CD4-positive, CD25-positive, alpha-beta regulatory T cell (primary cell): ENCODE measurements around the gene BMPR1A. TPM values are rescaled to one million over a fixed set of nuclear protein-coding genes. Genes with fewer than 3 reads are reported as not detected.
A peak's percentile ranks its signal among the peaks of the same experiment; 100 is the strongest.

Source experiments
- ATAC-seq, 2 donors: fragments of 150-1000 bp; cut with Tn5 transposase; one replicate each; pipeline ENCODE4 v1.10.0; 2021; ENCODE audit warnings: low read depth in 2 of 2, moderate number of reproducible peaks in 2 of 2, moderate library complexity in 1 of 2
- DNase-seq, 3 donors: peaks; one replicate each; pipeline versions ENCODE4 v3.0.0 to v3.0.0-alpha.2; 2012 to 2022; ENCODE audit warnings: mixed read lengths in 1 of 3
- H3K27ac ChIP-seq: one replicate; pipeline ENCODE4 v1.7.0; 2013; ENCODE audit warnings: mild to moderate bottlenecking, low read length; ENCODE audit not compliant: insufficient read depth, poor library complexity, severe bottlenecking
- H3K27me3 ChIP-seq: one replicate; pipeline ENCODE4 v1.7.0; 2013; ENCODE audit warnings: low read length; ENCODE audit not compliant: control insufficient read depth, insufficient read depth
- H3K36me3 ChIP-seq: one replicate; pipeline ENCODE4 v1.7.0; 2013; ENCODE audit warnings: mild to moderate bottlenecking, low read length, moderate library complexity; ENCODE audit not compliant: control insufficient read depth, insufficient read depth
- H3K4me1 ChIP-seq: 2 replicates; pipeline ENCODE4 v1.7.0; 2013; ENCODE audit warnings: mild to moderate bottlenecking, low read length; ENCODE audit not compliant: insufficient read depth, control insufficient read depth, poor library complexity, severe bottlenecking
- H3K4me3 ChIP-seq: one replicate; pipeline ENCODE4 v1.7.0; 2013; ENCODE audit warnings: low read depth, mild to moderate bottlenecking, low read length, moderate library complexity
- H3K9me3 ChIP-seq, 2 experiments: 1 replicate in 1 of 2; 2 replicates in 1 of 2; pipeline ENCODE4 v1.7.0; 2013; ENCODE audit warnings: low read length in 2 of 2, mild to moderate bottlenecking in 1 of 2, moderate library complexity in 1 of 2; ENCODE audit not compliant: control insufficient read depth in 2 of 2
- H3K27ac Mint-ChIP-seq, 3 donors: one replicate each; pipeline ENCODE4 v1.8.0; 2020 to 2022; ENCODE audit warnings: mild to moderate bottlenecking in 3 of 3, mixed read lengths in 3 of 3, moderate library complexity in 2 of 3
- H3K27me3 Mint-ChIP-seq: one replicate; pipeline ENCODE4 v1.8.0; 2022; ENCODE audit warnings: mild to moderate bottlenecking, mixed read lengths
- H3K36me3 Mint-ChIP-seq: one replicate; pipeline ENCODE4 v1.8.0; 2020; ENCODE audit warnings: mixed read lengths
- H3K4me1 Mint-ChIP-seq, 4 donors: one replicate each; pipeline ENCODE4 v1.8.0; 2020 to 2022; ENCODE audit warnings: mixed read lengths in 4 of 4, mild to moderate bottlenecking in 1 of 4
- H3K4me3 Mint-ChIP-seq, 4 donors: one replicate each; pipeline ENCODE4 v1.8.0; 2020 to 2022; ENCODE audit warnings: mild to moderate bottlenecking in 4 of 4, mixed read lengths in 4 of 4, moderate library complexity in 3 of 4
- H3K9me3 Mint-ChIP-seq, 7 donors: one replicate each; pipeline ENCODE4 v1.8.0; 2020 to 2022; ENCODE audit warnings: mixed read lengths in 7 of 7, mild to moderate bottlenecking in 3 of 7, moderate library complexity in 2 of 7
- polyA plus RNA-seq, 4 donors: library from polyadenylated mRNA; unstranded; fragments of 300-500 nt; fragmentation: Illumina TruSeq; gene quantifications; one replicate each; pipeline ENCODE4 v1.2.3, GENCODE V29; 2021
- total RNA-seq: library from RNA; stranded (reverse); gene quantifications from one replicate; pipeline ENCODE4 v1.2.3, GENCODE V29; 2022

Gene BMPR1A
- total and polyA plus RNA-seq, 5 donors from 2014 or later = 2.2 to 8.8 (median 4.2) TPM

GRCh38 chr10:86825366-86825765 is 68.9 kb downstream of the BMPR1A start:
- Mint-ChIP-seq H3K36me3 (no peaks in the 10 kb centered on the region), H3K4me3 (no peak overlapping the region), H3K27me3 (no peaks in the 10 kb centered on the region), H3K27ac (no peak overlapping the region), H3K4me1 (peaks cover 0 to 9% (median 3%) of the 10 kb centered on the region in 4 donors), H3K9me3 (no peaks in the 10 kb centered on the region)
- Histone ChIP-seq H3K9me3 (no peaks in the 10 kb centered on the region), H3K4me3 (no peak overlapping the region), H3K27me3 (no peaks in the 10 kb centered on the region), H3K4me1 (no peaks in the 10 kb centered on the region), H3K27ac (no peak overlapping the region), H3K36me3 (no peaks in the 10 kb centered on the region)
- no peak for DNase-seq
- no peak for ATAC-seq

GRCh38 chr10:86827639-86828038 is 71.2 kb downstream of the BMPR1A start:
- H3K27me3 Mint-ChIP-seq = no peaks in the 10 kb centered on the region
- ATAC-seq (no peak), DNase-seq (no peak)
- Histone ChIP-seq H3K4me1 (no peaks in the 10 kb centered on the region), H3K27ac (no peak overlapping the region), H3K4me3 (no peak overlapping the region), H3K9me3 (no peaks in the 10 kb centered on the region), H3K27me3 (no peaks in the 10 kb centered on the region), H3K36me3 (no peaks in the 10 kb centered on the region)
- no peaks in the 10 kb centered on the region for H3K36me3 Mint-ChIP-seq
- peaks cover 0 to 8% (median 2%) of the 10 kb centered on the region in 4 donors for H3K4me1 Mint-ChIP-seq
- no peak overlapping the region for H3K4me3 Mint-ChIP-seq
- no peak overlapping the region for H3K27ac Mint-ChIP-seq
- H3K9me3 Mint-ChIP-seq = no peaks in the 10 kb centered on the region

- H3K36me3 Mint-ChIP-seq = no peaks in the 10 kb centered on the region
- H3K27me3 ChIP-seq = no peaks in the 10 kb centered on the region
- H3K4me1 ChIP-seq = no peaks in the 10 kb centered on the region
- peaks cover 0 to 10% (median 2%) of the 10 kb centered on the region in 4 donors for H3K4me1 Mint-ChIP-seq
- no peak overlapping the region for H3K27ac ChIP-seq
- H3K4me3 Mint-ChIP-seq = no peak overlapping the region
- no peaks in the 10 kb centered on the region for H3K36me3 ChIP-seq
- H3K9me3 ChIP-seq = no peaks in the 10 kb centered on the region
- no peak for DNase-seq
- no peaks in the 10 kb centered on the region for H3K9me3 Mint-ChIP-seq
- ATAC-seq = no peak
- peak overlapping the region in 1 of 3 donors; percentile 48 for H3K27ac Mint-ChIP-seq
- no peaks in the 10 kb centered on the region for H3K27me3 Mint-ChIP-seq
- no peak overlapping the region for H3K4me3 ChIP-seq
Observed at GRCh38 chr10:86828145-86828544, 71.7 kb downstream of the BMPR1A start.

- H3K4me1 ChIP-seq = no peaks in the 10 kb centered on the region
- H3K36me3 ChIP-seq = no peaks in the 10 kb centered on the region
- ATAC-seq (no peak), DNase-seq (no peak)
- no peaks in the 10 kb centered on the region for H3K9me3 ChIP-seq
- Mint-ChIP-seq H3K36me3 (no peaks in the 10 kb centered on the region), H3K27ac (no peak overlapping the region), H3K4me1 (peaks cover under 1 to 6% (median under 1%) of the 10 kb centered on the region in 4 donors), H3K27me3 (peaks cover under 1% of the 10 kb centered on the region), H3K9me3 (no peaks in the 10 kb centered on the region), H3K4me3 (no peak overlapping the region)
- no peak overlapping the region for H3K4me3 ChIP-seq
- H3K27ac ChIP-seq = no peak overlapping the region
- no peaks in the 10 kb centered on the region for H3K27me3 ChIP-seq
Observed at GRCh38 chr10:86829472-86829871, 73.1 kb downstream of the BMPR1A start.

GRCh38 chr10:86830043-86830591 is 73.7 kb downstream of the BMPR1A start:
- H3K4me3 Mint-ChIP-seq = no peak overlapping the region

GRCh38 chr10:86833969-86834368 is 77.5 kb downstream of the BMPR1A start:
- H3K4me1 Mint-ChIP-seq = peaks cover 4 to 10% (median 6%) of the 10 kb centered on the region in 4 donors
- DNase-seq = no peak
- no peaks in the 10 kb centered on the region for H3K36me3 Mint-ChIP-seq
- no peaks in the 10 kb centered on the region for H3K27me3 ChIP-seq
- H3K36me3 ChIP-seq = no peaks in the 10 kb centered on the region
- no peaks in the 10 kb centered on the region for H3K9me3 ChIP-seq
- H3K4me3 ChIP-seq = no peak overlapping the region
- no peaks in the 10 kb centered on the region for H3K4me1 ChIP-seq
- H3K27me3 Mint-ChIP-seq = peaks cover 6% of the 10 kb centered on the region
- ATAC-seq = no peak
- no peak overlapping the region for H3K4me3 Mint-ChIP-seq
- H3K9me3 Mint-ChIP-seq = no peaks in the 10 kb centered on the region
- no peak overlapping the region for H3K27ac ChIP-seq
- H3K27ac Mint-ChIP-seq = no peak overlapping the region

More at GRCh38 chr10:86830043-86830591, 73.7 kb downstream of the BMPR1A start:
- H3K4me1 Mint-ChIP-seq = peaks cover 4 to 8% (median 5%) of the 10 kb centered on the region in 4 donors
- H3K9me3 ChIP-seq = no peaks in the 10 kb centered on the region
- ATAC-seq = no peak
- no peak overlapping the region for H3K4me3 ChIP-seq
- H3K36me3 Mint-ChIP-seq = no peaks in the 10 kb centered on the region
- no peak for DNase-seq
- H3K4me1 ChIP-seq = no peaks in the 10 kb centered on the region
- H3K9me3 Mint-ChIP-seq = no peaks in the 10 kb centered on the region
- H3K27ac ChIP-seq = no peak overlapping the region
- no peak overlapping the region for H3K27ac Mint-ChIP-seq
- H3K27me3 Mint-ChIP-seq = peaks cover 6% of the 10 kb centered on the region
- H3K27me3 ChIP-seq = no peaks in the 10 kb centered on the region
- H3K36me3 ChIP-seq = no peaks in the 10 kb centered on the region

- Histone ChIP-seq H3K36me3 (peaks cover 5% of the 10 kb centered on the region), H3K9me3 (no peaks in the 10 kb centered on the region), H3K4me1 (no peaks in the 10 kb centered on the region), H3K4me3 (no peak overlapping the region), H3K27ac (no peak overlapping the region), H3K27me3 (no peaks in the 10 kb centered on the region)
- Mint-ChIP-seq H3K4me3 (no peak overlapping the region), H3K27ac (no peak overlapping the region), H3K4me1 (peaks cover 4 to 10% (median 6%) of the 10 kb centered on the region in 4 donors), H3K9me3 (no peaks in the 10 kb centered on the region), H3K27me3 (peaks cover 6% of the 10 kb centered on the region), H3K36me3 (peaks cover 6% of the 10 kb centered on the region)
- ATAC-seq (no peak), DNase-seq (peak in 1 of 3 donors; percentile 15)
Observed at GRCh38 chr10:86836044-86836443, 79.6 kb downstream of the BMPR1A start.

GRCh38 chr10:86837663-86838062 is 81.2 kb downstream of the BMPR1A start:
- peaks cover 4 to 7% (median 6%) of the 10 kb centered on the region in 4 donors for H3K4me1 Mint-ChIP-seq
- Histone ChIP-seq H3K27ac (no peak overlapping the region), H3K27me3 (no peaks in the 10 kb centered on the region), H3K4me3 (no peak overlapping the region), H3K9me3 (no peaks in the 10 kb centered on the region), H3K4me1 (no peaks in the 10 kb centered on the region), H3K36me3 (peaks cover 5% of the 10 kb centered on the region)
- no peak overlapping the region for H3K27ac Mint-ChIP-seq
- H3K9me3 Mint-ChIP-seq = no peaks in the 10 kb centered on the region
- DNase-seq (no peak), ATAC-seq (no peak)
- H3K4me3 Mint-ChIP-seq = no peak overlapping the region
- H3K27me3 Mint-ChIP-seq = peaks cover 6% of the 10 kb centered on the region
- H3K36me3 Mint-ChIP-seq = peaks cover 10% of the 10 kb centered on the region
